HTR-8/SVneo (cell line): Measurements from ENCODE around the gene AKTIP.

Experiments
- DNase-seq: peaks from one replicate; pipeline ENCODE4 v3.0.0; 2011; ENCODE audit warnings: low spot score, mixed read lengths; ENCODE audit not compliant: insufficient read length
- FAIRE-seq: peaks from 2 replicates; lab custom pipeline; 2011; peaks lifted over from hg19 to GRCh38; lab: Jason Lieb, UNC

AKTIP gene

GRCh38 chr16:53489755-53490154, 13.3 kb downstream of the AKTIP start:
- DNase-seq, result no peak
- FAIRE-seq, result no peak

- DNase-seq, result no peak
- no peak for FAIRE-seq
Measured at GRCh38 chr16:53486230-53486629, 16.8 kb downstream of the AKTIP start.

- DNase-seq (no peak), FAIRE-seq (no peak)
Measured at GRCh38 chr16:53484542-53484941, 18.5 kb downstream of the AKTIP start.

GRCh38 chr16:53482123-53482522, 20.9 kb downstream of the AKTIP start:
- no peak for DNase-seq
- FAIRE-seq, result no peak

GRCh38 chr16:53480394-53480793, 22.6 kb downstream of the AKTIP start:
- FAIRE-seq, result no peak
- DNase-seq, result no peak

- FAIRE-seq (no peak), DNase-seq (no peak)
Measured at GRCh38 chr16:53478965-53479364, 24.0 kb downstream of the AKTIP start.

GRCh38 chr16:53476867-53477266, 26.1 kb downstream of the AKTIP start:
- DNase-seq (no peak), FAIRE-seq (no peak)

- no peak for FAIRE-seq
- peak; percentile 23 for DNase-seq
Measured at GRCh38 chr16:53465606-53466280, 37.3 kb downstream of the AKTIP start.

GRCh38 chr16:53458635-53459034, 44.4 kb downstream of the AKTIP start:
- FAIRE-seq (no peak), DNase-seq (no peak)

GRCh38 chr16:53457670-53458069, 45.3 kb downstream of the AKTIP start:
- no peak for FAIRE-seq
- no peak for DNase-seq

- DNase-seq (no peak), FAIRE-seq (no peak)
Measured at GRCh38 chr16:53456625-53457024, 46.4 kb downstream of the AKTIP start.

- FAIRE-seq (no peak), DNase-seq (no peak)
Measured at GRCh38 chr16:53453928-53454327, 49.1 kb downstream of the AKTIP start.

- DNase-seq, result no peak
- no peak for FAIRE-seq
Measured at GRCh38 chr16:53449816-53450517, 53.0 kb downstream of the AKTIP start.

GRCh38 chr16:53446090-53446489, 56.9 kb downstream of the AKTIP start:
- no peak for FAIRE-seq
- no peak for DNase-seq

- FAIRE-seq (peak; percentile 58), DNase-seq (no peak)
Measured at GRCh38 chr16:53445534-53445933, 57.5 kb downstream of the AKTIP start.
